Medulla oblongata (tissue), 1 donor: ENCODE data around the gene FOXE3.
A peak's percentile ranks its signal among the peaks of the same experiment; 100 is the strongest.

Experiments used
- DNase-seq: peaks from one replicate; pipeline ENCODE4 v3.0.0-alpha.2; 2015; ENCODE audit errors: extremely low spot score

The FOXE3 gene

GRCh38 chr1:47435506-47436303, 19.6 kb downstream of the FOXE3 start:
- DNase-seq: no peak

DNA sequence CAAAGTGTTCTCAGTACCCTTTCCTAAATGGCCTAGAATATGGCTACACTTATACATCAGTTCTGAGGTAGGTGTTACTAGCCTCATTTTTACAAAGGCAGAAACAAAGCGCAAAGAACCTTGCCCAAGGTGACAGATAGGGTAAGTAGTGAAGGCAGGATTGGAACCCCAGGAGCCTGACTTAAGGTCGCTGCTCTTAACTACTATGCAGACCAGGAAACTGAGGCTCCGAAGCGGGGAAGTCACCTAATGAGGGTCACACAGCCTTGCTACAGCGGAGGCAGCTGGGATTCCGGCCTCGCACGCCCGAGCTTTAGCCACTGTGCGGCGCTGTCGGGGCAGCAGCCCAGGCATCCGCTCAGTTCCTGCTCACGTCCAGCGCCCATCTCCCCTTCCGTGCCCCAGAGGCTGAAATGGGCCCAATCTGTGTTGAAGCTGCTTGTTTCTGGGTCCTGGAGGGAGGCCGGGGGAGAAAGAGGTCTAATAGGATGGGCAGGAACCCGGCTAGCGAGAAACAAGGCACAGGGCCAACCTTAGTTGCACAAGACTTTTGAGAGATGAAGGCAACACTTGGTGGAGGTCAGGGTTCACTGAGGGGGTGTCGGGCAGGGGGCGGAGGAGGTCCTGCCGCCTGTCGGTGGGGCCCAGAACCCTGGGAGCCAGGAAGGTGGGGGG, 20.4 kb downstream of the FOXE3 start:
- DNase-seq: peak; percentile 44

GRCh38 chr1:47436979-47437446, 20.9 kb downstream of the FOXE3 start:
- no peak for DNase-seq

DNA sequence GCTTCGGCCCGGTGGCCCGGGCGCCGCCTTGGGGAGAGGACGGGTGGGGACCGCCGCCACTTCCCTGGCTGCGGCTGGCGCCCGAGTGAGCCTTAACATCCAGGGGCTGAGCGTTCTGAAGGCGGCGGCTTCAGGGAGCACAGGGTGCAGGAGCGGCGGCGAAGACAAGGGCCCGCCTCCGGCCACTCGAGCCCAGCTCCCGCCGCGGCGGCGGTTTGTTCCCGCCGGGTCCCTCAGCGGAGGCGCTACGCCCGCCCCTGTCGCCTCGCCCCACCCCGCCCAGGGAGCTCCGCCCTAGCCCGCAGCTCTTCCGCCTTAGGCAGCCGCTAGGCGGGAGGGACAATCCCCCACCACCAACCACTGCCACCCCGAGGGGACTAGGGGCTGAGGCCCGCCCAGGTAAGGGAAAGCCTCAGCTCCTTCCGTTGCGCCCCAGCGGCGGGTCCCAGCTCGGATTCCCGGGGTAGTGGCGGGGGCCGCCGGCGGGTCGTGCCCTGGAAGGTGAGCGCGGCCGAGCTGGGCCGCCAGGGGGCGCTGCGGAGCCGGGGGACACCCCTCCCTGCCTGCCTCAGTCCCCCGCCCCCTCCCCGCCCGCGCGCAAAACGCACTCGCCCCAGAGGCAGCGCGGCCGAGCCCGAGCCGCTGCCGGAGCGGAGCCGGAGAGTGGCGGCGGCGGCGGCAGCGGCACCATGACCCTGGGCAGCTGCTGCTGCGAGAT, 21.5 kb downstream of the FOXE3 start, which contains the start of gene FOXD2:
Gene FOXD2, plus strand, starts transcription at position 598 of the 718 bp plus-strand sequence. Its CDS starts 92 bp downstream, at position 690.
- peak; percentile 67 for DNase-seq

GRCh38 chr1:47438165-47439016, 22.3 kb downstream of the FOXE3 start:
- no peak for DNase-seq

- DNase-seq: no peak
Observed at GRCh38 chr1:47439017-47439818, 23.1 kb downstream of the FOXE3 start.

DNA sequence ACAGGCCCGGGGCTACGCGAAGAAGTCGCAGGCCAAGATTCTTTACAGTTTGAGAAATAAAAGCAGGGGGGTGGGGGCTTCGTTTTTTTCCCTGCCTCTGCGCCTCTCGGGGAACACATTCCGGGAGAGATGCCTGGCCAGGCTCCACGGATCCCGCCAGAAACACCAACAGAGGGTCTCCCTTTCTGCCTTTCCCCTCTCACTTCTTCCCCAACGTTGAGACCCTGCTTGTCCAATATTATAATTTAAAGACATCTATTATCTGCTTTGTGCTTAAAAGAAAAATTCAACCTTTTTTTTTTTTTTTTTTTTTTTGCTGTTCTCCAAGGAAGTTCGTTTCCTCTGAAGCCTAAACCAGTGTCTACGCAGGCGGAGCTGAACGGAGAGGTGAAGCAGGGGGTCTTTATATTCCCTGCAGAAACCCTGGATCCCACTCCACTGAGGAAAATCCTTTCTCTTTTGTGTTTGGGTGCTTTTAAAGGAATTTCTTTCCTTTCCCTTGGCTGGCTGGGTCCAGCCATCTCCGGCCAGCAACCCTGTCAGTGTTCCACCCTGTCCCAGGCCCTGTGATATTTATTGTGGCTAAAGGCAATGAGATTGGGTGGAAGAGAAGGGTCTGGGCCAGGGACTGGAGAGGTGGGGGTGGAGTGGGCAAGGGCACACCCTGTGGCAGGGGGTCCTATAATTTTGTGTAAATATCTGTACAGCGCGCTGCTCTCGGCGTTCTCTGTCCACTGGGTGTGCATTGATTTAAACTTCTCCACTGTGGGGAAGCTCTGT, 23.9 kb downstream of the FOXE3 start:
- DNase-seq: no peak

DNA sequence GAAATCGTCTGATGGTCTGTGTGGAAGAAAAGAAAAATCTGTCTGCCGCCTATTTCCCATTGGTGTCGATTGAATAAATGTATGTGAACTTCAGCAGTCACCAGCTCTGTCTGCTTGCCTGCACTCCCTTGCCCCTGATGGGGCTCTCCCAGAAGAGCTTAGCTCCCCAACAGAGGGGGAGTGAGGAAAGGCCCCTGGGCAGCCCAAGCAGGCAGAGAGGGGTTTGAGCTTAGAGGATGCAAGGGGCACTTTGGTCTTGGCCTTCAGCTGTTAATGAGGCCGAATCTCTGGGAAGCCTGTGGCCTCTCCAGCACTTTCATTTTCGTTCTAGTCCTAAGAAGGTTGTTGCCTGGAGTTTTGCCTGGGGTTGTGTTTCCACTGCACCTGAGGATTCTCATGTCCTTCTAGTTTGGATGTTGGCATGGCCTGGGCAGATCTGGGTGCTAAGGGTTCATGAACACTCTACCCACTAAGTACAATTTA, 24.6 kb downstream of the FOXE3 start:
- DNase-seq: no peak

DNA sequence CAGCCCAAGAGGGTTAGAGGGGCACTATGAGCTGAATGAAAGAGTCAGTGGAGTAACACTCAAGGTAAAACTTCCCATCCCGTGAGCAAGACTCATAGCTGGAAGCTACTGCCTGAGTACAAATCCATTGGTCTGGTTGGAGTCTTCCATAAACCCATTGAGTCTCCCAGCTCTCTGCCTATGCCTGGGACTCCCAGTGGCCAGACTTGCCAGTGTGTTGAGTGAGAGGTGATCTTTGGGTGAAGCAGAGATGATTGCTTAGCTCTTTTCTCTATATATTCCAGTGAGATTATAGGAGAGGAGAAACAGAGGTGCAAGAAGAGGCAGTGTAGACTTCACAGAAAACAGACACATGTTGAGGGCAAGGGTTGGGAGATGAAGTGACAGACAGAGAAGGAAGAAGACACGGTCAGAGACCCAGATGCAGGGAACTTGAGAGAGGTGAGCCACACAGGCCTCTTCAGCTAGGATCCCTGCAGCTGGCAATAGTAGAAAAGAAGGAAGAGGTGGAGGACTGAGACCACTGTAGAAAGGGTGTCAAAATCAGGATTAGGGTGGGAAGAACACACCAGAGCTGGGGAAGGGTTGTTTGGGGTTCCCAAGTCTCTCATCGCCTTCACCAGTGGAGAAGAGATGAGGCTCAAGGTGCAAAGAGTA, 25.5 kb downstream of the FOXE3 start:
- DNase-seq: no peak

- no peak for DNase-seq
Observed at GRCh38 chr1:47442202-47442601, 26.1 kb downstream of the FOXE3 start.

DNA sequence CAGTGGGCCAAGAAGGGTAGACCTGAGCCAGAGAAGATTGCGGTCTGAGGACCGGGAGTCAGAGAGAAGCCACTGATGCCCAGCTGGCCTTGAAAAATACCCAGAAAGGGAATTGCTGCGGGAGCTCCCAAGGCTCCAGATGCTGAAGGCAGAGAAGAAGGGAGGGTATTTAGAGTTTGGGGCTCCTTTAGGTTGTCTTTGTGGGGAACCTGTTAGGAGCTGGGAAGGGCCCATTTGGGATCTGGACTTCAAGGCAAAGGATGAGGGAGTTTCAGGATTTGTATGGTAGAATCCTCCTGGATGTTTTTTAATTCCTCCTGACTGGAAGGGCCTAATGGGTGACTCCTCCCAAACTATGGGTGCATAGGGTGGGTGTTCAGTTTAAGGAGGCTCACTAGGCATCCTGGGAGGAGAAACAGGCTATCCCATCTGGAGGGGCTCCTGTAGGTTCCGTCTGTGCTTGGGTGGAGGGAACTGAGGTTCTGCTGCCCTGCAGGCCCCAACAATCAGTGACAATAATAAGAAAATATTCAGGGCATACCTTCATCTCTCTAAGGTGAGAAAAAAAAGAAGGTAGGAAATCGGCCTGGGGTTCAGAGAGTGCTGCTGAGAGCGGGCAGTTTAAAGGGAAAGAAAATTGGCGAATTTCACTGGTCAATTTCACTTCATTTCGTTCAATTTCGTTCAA, 26.9 kb downstream of the FOXE3 start:
- no peak for DNase-seq

GRCh38 chr1:47443530-47444296, 27.6 kb downstream of the FOXE3 start:
- DNase-seq: no peak

DNA sequence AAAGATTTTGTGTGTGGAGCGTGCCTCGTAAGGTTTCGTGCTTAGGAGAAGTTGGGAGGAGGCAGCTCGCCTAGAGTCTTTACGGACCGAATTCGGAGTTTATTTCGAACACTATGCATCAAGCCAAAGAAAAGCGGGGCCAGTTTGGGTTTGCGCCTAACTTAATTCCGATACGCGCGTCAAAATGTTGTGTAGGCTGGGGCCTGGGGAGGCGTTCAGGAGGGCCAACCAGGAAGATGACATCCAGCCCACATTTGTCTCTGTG, 28.1 kb downstream of the FOXE3 start:
- no peak for DNase-seq

DNA sequence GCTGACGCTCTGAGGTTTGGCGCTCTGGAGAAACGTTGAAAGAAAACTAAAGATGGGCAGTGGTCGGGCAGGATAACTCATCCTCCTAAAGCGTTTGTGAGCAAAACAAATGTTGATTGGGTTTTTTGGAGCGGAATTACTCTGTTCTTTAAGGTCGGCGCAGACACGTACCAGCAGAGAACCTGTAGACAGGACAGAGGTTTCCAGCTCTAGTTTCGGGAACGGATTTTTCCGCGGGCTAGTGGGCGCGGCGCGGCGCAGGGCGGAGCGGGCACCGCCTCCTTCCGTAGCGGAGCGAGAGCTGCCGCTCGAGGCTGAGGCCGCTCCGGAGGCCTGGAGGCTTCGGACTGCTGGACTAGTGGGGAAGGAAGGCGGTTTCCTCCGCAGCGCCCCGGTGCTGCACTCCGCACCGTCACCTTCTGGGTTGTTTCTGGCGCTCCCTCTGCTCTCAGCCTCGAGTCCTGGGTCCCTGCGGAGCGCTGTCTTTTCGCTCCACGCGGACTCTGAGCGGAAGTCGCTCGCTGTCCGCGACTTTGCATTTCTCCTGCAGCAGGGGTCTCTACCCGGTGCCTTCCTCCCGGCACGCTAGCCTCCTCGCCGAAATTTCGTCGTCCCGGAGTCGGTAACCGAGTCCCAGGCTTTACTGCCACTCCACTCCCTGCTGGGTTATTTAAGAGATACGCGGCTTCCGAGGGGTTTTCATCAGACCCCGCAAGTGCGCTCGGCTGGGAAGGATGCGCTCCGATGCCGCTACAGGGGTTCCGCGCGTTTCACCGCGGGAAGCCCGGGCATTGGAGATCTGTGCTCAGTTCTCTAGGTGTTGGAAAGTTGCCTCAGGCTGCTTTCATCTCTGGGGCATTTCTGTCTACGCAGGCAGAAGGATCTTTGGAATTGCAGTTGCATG, 28.7 kb downstream of the FOXE3 start:
- no peak for DNase-seq

DNA sequence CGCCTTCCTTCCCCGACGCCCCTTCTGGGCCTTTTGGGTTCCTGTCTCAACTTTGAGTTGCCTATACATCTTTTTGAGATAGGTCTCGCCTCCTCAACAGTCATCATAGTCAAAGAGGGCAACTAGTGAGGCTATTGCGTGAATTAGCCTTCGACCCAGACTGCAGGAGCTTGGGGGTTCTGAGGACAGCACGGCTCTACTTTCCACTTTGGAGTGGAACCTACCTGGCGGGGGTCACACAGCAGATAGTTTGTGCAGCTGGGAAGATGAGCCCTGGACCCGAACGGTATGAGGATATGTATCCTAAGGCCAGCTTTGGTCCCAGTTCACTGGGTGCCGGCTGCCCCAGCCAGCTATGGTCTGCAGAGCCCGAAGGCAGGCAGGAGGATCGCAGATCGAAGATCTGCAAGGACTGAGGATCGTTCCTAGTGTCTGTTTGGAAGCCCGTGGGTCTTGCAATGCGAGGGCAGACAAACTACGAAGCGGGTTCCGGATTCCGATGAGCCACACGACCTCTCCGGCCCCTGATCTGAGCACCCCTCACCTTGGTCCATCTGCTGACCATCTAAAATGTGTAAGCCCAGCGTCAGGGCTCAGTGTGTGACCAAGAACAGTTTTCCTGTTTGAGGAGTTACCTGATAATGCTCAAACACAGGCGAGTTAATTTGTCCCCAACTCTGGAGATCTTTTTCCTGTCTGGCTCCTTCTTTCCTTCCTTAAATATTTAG, 29.9 kb downstream of the FOXE3 start:
- DNase-seq: no peak
